HG03432 (cell line): ENCODE measurements around the gene XYLB.
A peak's percentile ranks its signal among the peaks of the same experiment; 100 is the strongest.

Experiments used
- ATAC-seq: cut with Tn5 transposase; IDR thresholded peaks from one replicate; pipeline ENCODE4 v1.9.1; 2021; ENCODE audit warnings: mild to moderate bottlenecking, moderate library complexity; ENCODE audit not compliant: unreplicated experiment

XYLB gene

DNA sequence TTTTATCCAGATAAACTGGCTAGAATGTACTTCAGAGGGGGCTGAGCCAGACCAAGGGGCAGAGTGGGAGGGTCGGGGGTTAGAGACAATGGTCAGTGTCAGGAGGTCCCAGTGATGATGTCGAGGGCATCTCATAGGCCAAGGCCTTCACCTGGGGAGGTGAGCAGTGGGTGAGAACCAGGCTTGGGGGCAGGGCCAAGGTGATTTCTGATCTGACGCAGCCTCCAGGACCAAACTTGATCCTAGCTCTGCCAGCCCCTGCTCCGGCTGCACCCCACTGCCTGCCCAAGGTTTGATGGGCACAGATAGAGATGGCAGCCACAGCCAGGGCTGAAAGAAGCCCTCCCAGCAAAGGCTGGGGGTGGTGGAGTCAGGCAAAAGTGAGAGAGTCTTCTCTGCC lies 14.9 kb downstream of the XYLB start:
- no peak for ATAC-seq

GRCh38 chr3:38362825-38363224 lies 16.2 kb downstream of the XYLB start:
- ATAC-seq = no peak

DNA sequence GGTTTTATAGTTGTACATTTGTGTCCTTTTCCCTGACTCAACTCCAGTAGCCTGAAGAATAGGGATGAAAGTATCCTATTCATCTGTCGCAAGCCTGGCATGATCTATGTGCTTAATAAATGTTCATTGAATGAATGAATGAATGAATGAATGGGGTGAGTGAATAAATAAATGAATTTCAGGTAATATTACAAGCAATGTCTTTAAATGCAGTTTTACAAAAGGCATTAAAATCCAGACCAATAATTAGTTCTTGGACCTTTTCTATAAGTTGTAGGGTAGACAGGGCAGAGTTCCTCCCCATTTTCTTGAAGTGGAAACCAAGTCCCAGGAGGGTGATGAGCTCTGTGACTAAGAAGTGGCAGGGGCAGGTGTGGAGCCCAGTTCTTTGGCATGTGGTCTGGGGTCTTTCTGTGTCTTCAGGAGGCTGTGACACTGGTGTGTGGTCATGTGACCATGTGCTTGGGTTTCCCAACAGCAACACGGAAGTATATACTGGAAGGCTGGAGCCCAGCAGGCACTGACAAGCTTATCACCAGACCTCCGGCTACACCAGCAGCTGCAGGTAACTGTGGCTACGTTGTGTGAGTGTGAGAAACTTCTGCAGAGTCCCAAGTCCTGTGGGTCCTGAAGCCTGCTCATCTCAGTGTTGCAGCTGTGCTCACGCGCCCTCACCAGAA lies 18.3 kb downstream of the XYLB start:
- ATAC-seq = no peak

- no peak for ATAC-seq
Measured at GRCh38 chr3:38365469-38366062, 19.0 kb downstream of the XYLB start.

- ATAC-seq = no peak
Measured at GRCh38 chr3:38366082-38366481, 19.5 kb downstream of the XYLB start.

DNA sequence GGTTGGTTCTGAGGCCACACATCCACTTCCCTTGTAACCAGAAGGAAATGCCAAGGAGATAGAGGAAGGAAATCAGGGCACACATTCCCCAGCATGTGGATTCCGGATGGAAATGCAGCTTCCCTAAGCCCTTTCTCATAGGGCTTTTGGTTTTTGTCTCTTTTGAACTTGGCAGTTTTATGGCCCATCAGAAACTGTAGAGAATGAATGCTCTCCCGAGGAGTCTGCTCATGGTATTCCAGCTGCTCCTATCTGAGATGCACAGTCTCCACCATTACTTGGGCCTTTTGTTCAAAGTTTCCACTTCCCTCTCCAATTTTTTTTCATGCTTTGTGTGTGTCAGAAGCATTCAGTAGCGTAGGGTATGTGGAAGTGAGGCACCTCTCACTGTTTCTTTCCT lies 21.2 kb downstream of the XYLB start:
- ATAC-seq = no peak

DNA sequence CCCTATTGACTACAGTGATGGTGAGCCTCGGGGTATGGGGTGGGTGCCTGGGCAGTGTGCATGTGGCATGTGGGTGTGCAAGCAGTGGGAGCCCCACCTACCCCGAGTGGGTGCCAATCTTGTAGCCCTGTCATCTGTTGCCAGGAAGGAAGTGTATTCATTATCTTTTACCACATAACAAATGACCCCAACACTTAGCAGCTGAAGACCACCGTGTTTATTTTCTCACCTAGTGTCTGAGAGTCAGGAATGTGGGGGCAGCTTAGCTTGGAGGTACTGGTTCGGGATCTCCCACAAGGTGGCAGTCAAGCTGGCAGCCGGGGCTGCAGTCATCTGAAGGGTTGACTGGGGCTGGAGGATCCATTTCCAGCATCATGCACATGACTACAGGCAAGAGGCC lies 21.7 kb downstream of the XYLB start:
- ATAC-seq = no peak

- no peak for ATAC-seq
Measured at GRCh38 chr3:38369186-38369585, 22.6 kb downstream of the XYLB start.

- ATAC-seq = no peak
Measured at GRCh38 chr3:38370149-38370548, 23.6 kb downstream of the XYLB start.

GRCh38 chr3:38370861-38371260 lies 24.3 kb downstream of the XYLB start:
- no peak for ATAC-seq

- no peak for ATAC-seq
Measured at GRCh38 chr3:38371541-38372213, 25.1 kb downstream of the XYLB start.

- no peak for ATAC-seq
Measured at GRCh38 chr3:38372214-38372601, 25.6 kb downstream of the XYLB start.

- ATAC-seq = peak; percentile 49
Measured at GRCh38 chr3:38374221-38374620, 27.6 kb downstream of the XYLB start.

DNA sequence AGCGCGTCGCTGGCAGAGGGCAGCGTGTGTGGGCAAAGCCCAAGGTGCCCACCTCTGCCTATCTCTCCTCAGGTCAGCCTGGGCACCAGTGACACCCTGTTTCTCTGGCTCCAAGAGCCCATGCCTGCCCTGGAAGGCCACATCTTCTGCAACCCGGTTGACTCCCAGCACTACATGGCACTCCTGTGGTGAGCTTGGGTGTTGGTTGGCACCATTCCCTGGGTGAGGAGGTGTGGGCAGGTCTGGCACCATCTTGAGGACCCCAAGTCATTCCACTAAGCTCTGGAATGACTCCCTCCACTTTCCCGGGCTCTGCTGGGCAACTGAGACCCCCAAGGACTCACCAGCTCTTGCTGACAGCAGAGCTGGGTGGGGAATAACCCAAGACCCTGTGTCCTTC lies 28.5 kb downstream of the XYLB start:
- no peak for ATAC-seq

- no peak for ATAC-seq
Measured at GRCh38 chr3:38375488-38376097, 29.0 kb downstream of the XYLB start.

GRCh38 chr3:38376098-38376816 lies 29.7 kb downstream of the XYLB start:
- ATAC-seq = no peak

- ATAC-seq = no peak
Measured at GRCh38 chr3:38379201-38379770, 32.7 kb downstream of the XYLB start.

- ATAC-seq = no peak
Measured at GRCh38 chr3:38382506-38383080, 36.0 kb downstream of the XYLB start.

- ATAC-seq = no peak
Measured at GRCh38 chr3:38383156-38383875, 36.7 kb downstream of the XYLB start.
